ENCODE results near the gene PLEKHG4.

GRCh38 chr16:67240506-67240905 lies 38.8 kb upstream of the PLEKHG4 start:
- TF ChIP-seq ZNF274 (IDR thresholded peaks at IDR 0.05; ENCODE audit: low read depth, low read length) = no peak
- no peak for TF ChIP-seq YY1 (IDR thresholded peaks at IDR 0.05; ENCODE audit: insufficient read depth, insufficient read length)

Data from NT2/D1 (cell line).